ENCODE data around the gene RAB7A. TPM values are rescaled to one million over a fixed set of nuclear protein-coding genes. Genes with fewer than 3 reads are reported as not detected.

RAB7A gene
- total and polyA plus RNA-seq, 10 of the 15 experiments (the other 5 are each of a cell fraction or from before 2014, with no cell fraction given): 40.3 to 212 (median 160) TPM

- TF ChIP-seq NFYB (IDR thresholded peaks at IDR 0.05; ENCODE audit: insufficient read depth, low read depth, low read length) (no peak), BRCA1 (IDR thresholded peaks at IDR 0.05; ENCODE audit: low read depth, low read length) (no peak), EP300 (IDR thresholded peaks at IDR 0.05; ENCODE audit: borderline replicate concordance in 1 of 2, control insufficient read depth in 1 of 2, low read depth in 2 of 2, low read length in 2 of 2) (peak; percentile 12 to 55; a peak in 3 of 4 replicates), CHD2 (IDR thresholded peaks at IDR 0.05; ENCODE audit: borderline replicate concordance, low read depth, low read length) (no peak), NR2C2 (IDR thresholded peaks at IDR 0.05; ENCODE audit: borderline replicate concordance, control insufficient read depth, insufficient read length, low read depth) (no peak), E2F4 (IDR thresholded peaks at IDR 0.05; ENCODE audit: low read depth, low read length) (no peak), NFIC (IDR thresholded peaks at IDR 0.05; ENCODE audit: low read depth, low read length) (peak; percentile 88), SREBF1 (IDR thresholded peaks at IDR 0.05; ENCODE audit: low read length) (no peak), ZBTB33 (IDR thresholded peaks at IDR 0.05) (no peak), WRNIP1 (IDR thresholded peaks at IDR 0.05; ENCODE audit: borderline replicate concordance, low read depth, low read length) (no peak), MYB (IDR thresholded peaks at IDR 0.05; ENCODE audit: borderline replicate concordance, low read depth, low read length) (no peak), IKZF2 (IDR thresholded peaks at IDR 0.05) (peak; percentile 59 to 73), RELA (IDR thresholded peaks at IDR 0.05; ENCODE audit: borderline replicate concordance, partially characterized antibody) (no peak), GABPA (IDR thresholded peaks at IDR 0.05; ENCODE audit: low read depth) (peak; percentile 65), HDAC6 (IDR thresholded peaks at IDR 0.05; ENCODE audit: unreplicated experiment) (no peak), JUNB (IDR thresholded peaks at IDR 0.05) (peak; percentile 78)
- TF ChIP-seq, protein P1, sequence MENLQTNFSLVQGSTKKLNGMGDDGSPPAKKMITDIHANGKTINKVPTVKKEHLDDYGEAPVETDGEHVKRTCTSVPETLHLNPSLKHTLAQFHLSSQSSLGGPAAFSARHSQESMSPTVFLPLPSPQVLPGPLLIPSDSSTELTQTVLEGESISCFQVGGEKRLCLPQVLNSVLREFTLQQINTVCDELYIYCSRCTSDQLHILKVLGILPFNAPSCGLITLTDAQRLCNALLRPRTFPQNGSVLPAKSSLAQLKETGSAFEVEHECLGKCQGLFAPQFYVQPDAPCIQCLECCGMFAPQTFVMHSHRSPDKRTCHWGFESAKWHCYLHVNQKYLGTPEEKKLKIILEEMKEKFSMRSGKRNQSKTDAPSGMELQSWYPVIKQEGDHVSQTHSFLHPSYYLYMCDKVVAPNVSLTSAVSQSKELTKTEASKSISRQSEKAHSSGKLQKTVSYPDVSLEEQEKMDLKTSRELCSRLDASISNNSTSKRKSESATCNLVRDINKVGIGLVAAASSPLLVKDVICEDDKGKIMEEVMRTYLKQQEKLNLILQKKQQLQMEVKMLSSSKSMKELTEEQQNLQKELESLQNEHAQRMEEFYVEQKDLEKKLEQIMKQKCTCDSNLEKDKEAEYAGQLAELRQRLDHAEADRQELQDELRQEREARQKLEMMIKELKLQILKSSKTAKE (IDR thresholded peaks at IDR 0.05; ENCODE audit: low read depth, poor library complexity, severe bottlenecking): peak; percentile 84
- TF ChIP-seq, protein P2, sequence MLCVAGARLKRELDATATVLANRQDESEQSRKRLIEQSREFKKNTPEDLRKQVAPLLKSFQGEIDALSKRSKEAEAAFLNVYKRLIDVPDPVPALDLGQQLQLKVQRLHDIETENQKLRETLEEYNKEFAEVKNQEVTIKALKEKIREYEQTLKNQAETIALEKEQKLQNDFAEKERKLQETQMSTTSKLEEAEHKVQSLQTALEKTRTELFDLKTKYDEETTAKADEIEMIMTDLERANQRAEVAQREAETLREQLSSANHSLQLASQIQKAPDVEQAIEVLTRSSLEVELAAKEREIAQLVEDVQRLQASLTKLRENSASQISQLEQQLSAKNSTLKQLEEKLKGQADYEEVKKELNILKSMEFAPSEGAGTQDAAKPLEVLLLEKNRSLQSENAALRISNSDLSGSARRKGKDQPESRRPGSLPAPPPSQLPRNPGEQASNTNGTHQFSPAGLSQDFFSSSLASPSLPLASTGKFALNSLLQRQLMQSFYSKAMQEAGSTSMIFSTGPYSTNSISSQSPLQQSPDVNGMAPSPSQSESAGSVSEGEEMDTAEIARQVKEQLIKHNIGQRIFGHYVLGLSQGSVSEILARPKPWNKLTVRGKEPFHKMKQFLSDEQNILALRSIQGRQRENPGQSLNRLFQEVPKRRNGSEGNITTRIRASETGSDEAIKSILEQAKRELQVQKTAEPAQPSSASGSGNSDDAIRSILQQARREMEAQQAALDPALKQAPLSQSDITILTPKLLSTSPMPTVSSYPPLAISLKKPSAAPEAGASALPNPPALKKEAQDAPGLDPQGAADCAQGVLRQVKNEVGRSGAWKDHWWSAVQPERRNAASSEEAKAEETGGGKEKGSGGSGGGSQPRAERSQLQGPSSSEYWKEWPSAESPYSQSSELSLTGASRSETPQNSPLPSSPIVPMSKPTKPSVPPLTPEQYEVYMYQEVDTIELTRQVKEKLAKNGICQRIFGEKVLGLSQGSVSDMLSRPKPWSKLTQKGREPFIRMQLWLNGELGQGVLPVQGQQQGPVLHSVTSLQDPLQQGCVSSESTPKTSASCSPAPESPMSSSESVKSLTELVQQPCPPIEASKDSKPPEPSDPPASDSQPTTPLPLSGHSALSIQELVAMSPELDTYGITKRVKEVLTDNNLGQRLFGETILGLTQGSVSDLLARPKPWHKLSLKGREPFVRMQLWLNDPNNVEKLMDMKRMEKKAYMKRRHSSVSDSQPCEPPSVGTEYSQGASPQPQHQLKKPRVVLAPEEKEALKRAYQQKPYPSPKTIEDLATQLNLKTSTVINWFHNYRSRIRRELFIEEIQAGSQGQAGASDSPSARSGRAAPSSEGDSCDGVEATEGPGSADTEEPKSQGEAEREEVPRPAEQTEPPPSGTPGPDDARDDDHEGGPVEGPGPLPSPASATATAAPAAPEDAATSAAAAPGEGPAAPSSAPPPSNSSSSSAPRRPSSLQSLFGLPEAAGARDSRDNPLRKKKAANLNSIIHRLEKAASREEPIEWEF (IDR thresholded peaks at IDR 0.05; ENCODE audit: insufficient replicate concordance, low read depth, low read length): no peak
These were observed 78.2 kb downstream of the RAB7A start (continued) for GRCh38 chr3:128804017-128804810.

Data from GM12878 (cell line).